Mononuclear cell (primary cell): ENCODE data around the gene CES3. TPM values are rescaled to one million over a fixed set of nuclear protein-coding genes. Genes with fewer than 3 reads are reported as not detected.
"Not testable (repeated sequence)": the region's sequence is repeated elsewhere in the genome, so short reads cannot be mapped to it uniquely, and the experiment has no call there.

Experiments
- H3K27me3 ChIP-seq: 2 replicates; pipeline ENCODE4 v1.6.0; 2011; ENCODE audit warnings: low read length, control low read depth; ENCODE audit not compliant: insufficient read depth
- H3K4me1 ChIP-seq: 2 replicates; pipeline ENCODE4 v1.5.1; 2011; ENCODE audit warnings: mild to moderate bottlenecking, low read length, control low read depth; ENCODE audit not compliant: insufficient read depth
- H3K4me3 ChIP-seq: 2 replicates; pipeline ENCODE4 v1.5.1; 2011; ENCODE audit warnings: mild to moderate bottlenecking, low read length, moderate library complexity
- H3K9me3 ChIP-seq: 2 replicates; pipeline ENCODE4 v1.5.1; 2011; ENCODE audit warnings: low read depth, mild to moderate bottlenecking, control low read depth, low read length
- total RNA-seq: library from RNA; depleted of rRNA; stranded (reverse); fragments of >200 nt; gene quantifications from one replicate; pipeline ENCODE4 v1.2.3, GENCODE V29; 2012

CES3 gene
- total RNA-seq, 1 donor = 0.63 TPM

DNA sequence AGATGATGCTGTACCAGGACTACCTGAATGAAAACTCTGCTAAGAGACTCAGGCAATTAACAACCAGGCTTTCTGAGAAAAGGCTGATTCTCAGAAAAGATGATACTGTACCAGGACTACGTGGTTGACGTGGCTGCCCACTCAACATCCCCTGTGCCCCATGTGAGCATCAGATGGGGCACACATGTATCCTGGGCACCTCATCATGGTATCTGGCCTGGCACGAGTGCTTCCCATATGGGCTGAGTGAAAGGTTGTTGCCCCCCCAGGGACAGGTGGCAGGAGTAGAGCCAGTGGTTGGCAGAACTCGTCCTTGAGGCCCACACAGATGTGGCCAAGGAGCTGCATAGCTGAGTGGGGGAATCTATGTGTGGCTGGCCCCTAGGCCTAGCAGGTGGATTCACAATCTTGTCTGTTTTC is 23.8 kb downstream of the CES3 start:
- Histone ChIP-seq H3K27me3 (no peaks in the 10 kb centered on the region), H3K9me3 (no peaks in the 10 kb centered on the region), H3K4me1 (peaks cover 14% of the 10 kb centered on the region), H3K4me3 (no peak overlapping the region)

DNA sequence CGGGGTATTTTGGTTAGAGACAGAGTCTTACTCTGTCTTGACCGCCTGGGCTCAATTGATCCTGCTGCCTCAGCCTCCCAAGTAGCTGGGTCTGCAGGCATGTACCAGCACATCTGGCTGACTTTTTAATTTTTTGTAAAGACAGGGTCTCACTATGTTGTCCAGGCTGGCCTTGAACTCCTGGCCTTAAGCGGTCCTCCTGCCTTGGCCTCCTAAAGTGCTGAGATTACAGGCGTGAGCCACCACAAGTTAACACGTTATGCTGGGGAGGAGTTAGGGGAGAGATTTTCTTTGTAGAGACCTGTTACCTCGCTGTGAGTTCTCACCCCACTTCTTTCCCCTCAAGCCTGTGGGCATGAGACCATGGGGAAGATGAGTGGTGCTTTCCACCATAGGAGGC is 25.5 kb downstream of the CES3 start:
- Histone ChIP-seq H3K4me1 (peaks cover 14% of the 10 kb centered on the region), H3K9me3 (no peaks in the 10 kb centered on the region), H3K27me3 (no peaks in the 10 kb centered on the region), H3K4me3 (no peak overlapping the region)

DNA sequence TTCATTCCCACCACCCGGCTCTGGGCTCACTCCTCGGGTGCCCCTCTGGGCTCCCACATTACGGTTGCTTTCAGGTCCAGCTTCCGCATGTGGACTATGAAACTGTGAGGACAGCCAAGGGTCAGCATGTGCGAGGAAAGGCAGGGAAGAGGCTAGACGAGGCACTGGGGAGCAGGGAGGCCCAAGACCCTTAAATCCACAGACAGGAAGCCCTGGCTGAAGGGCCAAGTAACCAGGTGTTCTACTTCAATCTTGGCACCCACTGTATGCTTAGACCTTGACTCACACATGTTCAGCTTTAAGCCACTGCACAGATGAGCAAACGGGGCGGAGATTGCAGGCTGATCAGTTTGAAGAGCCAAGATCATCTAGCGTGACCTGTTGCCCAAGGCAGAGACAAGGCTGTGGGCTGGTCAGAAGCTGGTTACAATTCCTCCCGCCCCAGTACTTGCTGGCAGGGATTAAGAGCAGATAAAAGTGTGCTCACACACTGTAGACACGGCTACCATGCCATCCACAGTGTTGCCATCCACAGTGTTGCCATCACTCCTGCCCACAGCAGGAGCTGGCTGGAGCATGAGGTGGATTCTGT is 27.2 kb downstream of the CES3 start, which contains the start of gene CES4A:
CES4A (plus strand) TSS at position 393 of the 592 bp plus-strand sequence; CDS start at position 577, 184 bp downstream.
- Histone ChIP-seq H3K4me1 (peaks cover 14% of the 10 kb centered on the region), H3K4me3 (no peak within 1 kb of the TSS), H3K27me3 (no peaks in the 10 kb centered on the region), H3K9me3 (no peaks in the 10 kb centered on the region)

DNA sequence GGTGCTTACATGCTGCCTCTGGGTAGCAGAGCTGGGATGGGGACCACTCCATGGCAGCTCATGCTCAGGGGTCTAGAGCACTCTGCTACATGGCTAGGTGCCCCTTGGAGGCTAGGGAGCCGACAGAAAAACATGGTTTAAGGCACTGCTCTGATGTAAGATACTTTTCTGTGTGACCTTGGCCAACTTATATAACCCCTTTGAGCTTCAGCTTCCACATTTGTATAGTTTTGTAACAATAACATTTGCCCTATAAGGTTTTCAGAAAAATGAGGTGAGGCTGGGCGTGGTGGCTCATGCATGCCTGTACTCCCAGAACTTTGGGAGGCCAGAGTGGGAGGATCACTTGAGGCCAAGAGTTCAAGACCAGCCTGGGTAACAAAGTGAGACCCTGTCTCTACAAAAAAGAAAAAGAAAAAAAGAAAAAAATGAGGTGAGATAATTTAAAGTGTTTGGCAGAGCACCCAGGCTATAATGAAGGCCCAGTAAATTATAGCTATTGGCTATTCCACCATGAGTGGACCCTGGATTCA is 30.5 kb downstream of the CES3 start:
- H3K9me3 ChIP-seq = no peaks in the 10 kb centered on the region
- no peaks in the 10 kb centered on the region for H3K4me1 ChIP-seq
- no peak overlapping the region for H3K4me3 ChIP-seq
- no peaks in the 10 kb centered on the region for H3K27me3 ChIP-seq

DNA sequence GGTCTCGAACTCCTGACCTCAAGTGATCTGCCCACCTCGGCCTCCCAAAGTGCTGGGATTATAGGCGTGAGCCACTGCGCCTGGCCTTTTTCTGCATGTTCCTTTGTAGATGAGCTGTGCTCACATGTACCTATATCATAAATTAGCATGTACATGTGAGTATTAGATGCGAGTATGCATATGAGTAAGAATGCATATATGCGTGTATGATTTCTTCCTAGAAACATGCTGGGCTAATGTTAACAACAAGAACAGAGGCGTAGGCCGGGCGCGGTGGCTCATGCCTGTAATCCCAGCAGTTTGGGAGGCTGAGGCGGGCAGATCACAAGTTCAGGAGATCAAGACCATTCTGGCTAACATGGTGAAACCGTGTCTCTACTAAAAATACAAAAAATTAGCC is 32.5 kb downstream of the CES3 start:
- H3K9me3 ChIP-seq, H3K27me3 ChIP-seq, H3K4me1 ChIP-seq, H3K4me3 ChIP-seq: not testable (repeated sequence)

DNA sequence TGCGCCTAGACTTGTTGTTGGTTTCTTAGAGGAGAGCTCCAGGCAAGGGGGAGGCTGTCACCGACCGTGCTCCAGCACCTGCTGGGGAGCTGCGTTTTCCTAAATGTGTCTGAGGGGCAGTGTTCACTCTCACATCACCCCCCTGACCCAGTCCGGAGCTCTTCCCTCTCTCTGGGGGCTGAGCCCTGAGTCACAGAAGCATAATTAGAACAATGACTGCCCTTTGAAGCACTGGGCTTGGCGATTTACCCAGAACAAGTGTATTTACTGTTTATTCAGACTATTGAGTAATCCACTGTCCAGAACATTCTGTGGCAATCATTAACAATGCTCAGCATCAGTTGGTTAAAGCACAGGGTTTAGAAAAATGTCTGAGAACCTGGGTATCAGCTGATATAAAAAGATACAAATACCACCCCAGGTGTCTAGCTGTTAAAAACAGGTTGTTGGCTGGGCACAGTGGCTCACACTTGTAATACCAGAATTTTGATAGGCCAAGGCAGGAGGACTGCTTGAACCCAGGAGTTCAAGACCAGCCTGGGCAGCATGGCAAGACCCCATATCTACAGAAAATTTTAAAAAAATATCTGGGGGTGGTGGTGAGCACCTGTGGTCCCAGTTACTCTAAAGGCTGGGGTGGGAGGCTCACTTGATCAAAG is 35.4 kb downstream of the CES3 start:
- Histone ChIP-seq H3K4me1 (peaks cover 8% of the 10 kb centered on the region), H3K9me3 (no peaks in the 10 kb centered on the region), H3K27me3 (no peaks in the 10 kb centered on the region), H3K4me3 (no peak overlapping the region)

DNA sequence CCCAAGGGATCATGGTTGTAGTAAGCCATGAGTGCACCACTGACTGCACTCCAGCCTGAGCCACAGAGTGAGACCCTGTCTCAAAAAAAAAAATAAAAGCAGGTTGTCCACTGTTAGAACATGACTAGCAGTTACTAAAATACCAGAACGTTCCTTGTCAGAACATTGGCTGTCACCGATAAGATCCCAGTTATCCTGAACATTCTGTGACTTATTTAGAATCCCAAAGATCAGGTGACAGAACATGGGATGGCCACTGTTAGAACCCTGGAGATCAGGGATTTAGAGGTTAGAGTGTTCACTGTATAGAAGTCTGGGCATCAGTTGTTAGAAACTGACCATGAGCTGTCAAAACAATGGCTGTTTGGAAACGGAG is 35.9 kb downstream of the CES3 start:
- Histone ChIP-seq H3K27me3 (no peaks in the 10 kb centered on the region), H3K4me3 (no peak overlapping the region), H3K9me3 (no peaks in the 10 kb centered on the region), H3K4me1 (peaks cover 12% of the 10 kb centered on the region)

DNA sequence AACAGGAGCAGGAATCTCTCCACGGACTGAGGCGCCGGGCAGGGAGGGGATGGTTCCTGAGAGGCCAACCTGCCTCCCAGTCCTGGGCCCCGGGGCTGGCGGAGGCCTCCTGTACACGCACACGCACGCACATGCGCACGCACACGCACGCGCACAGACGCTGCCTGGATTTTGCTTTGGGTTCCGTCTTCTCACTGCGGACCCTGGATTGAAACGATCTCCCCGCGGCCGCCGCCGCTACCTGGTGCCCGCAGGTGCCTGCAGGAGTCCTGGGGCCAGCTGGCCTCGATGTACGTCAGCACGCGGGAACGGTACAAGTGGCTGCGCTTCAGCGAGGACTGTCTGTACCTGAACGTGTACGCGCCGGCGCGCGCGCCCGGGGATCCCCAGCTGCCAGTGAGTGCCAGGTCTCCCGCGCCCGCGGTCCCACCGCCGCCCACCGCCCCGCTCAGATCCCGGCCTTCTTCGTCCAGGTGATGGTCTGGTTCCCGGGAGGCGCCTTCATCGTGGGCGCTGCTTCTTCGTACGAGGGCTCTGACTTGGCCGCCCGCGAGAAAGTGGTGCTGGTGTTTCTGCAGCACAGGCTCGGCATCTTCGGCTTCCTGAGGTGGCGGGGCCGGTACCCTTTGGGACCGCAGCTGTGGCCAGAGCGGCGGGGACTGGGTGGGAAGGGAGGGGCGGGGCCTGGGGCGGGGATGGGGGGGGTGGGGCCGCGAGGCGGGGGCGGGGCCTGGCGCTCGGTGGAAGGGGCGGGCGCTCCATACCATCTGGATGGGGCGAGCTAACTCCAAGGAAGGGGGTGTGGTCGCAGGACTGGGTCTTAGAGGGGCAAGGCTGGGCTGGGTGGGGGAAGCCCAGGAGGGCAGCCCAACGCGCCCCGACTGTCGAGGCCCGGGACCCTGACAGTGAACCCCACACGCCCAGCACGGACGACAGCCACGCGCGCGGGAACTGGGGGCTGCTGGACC is 39.6 kb downstream of the CES3 start:
- Histone ChIP-seq H3K4me1 (peaks cover 12% of the 10 kb centered on the region), H3K4me3 (peak overlapping the region; percentile 48), H3K27me3 (no peaks in the 10 kb centered on the region), H3K9me3 (no peaks in the 10 kb centered on the region)

DNA sequence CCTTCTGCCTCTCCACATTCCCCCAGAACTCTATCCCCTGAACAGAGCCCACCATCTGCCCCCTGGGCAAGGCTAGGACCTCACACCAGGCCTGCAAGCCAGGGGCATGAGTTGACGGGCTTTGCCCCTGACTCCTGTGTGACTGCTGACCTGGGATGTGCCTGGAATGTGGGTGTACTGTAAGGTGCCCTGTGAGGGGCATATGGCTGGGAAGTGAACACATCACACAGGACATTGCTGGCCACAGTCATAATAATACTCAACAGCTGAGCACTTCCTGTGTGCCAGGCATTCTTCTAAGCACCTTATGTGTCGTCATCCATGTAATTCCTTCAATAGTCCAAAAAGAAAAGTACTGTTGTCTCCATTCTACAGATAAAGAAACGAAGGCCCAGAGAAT is 40.7 kb downstream of the CES3 start:
- Histone ChIP-seq H3K4me1 (peaks cover 12% of the 10 kb centered on the region), H3K27me3 (no peaks in the 10 kb centered on the region), H3K9me3 (no peaks in the 10 kb centered on the region), H3K4me3 (no peak overlapping the region)

DNA sequence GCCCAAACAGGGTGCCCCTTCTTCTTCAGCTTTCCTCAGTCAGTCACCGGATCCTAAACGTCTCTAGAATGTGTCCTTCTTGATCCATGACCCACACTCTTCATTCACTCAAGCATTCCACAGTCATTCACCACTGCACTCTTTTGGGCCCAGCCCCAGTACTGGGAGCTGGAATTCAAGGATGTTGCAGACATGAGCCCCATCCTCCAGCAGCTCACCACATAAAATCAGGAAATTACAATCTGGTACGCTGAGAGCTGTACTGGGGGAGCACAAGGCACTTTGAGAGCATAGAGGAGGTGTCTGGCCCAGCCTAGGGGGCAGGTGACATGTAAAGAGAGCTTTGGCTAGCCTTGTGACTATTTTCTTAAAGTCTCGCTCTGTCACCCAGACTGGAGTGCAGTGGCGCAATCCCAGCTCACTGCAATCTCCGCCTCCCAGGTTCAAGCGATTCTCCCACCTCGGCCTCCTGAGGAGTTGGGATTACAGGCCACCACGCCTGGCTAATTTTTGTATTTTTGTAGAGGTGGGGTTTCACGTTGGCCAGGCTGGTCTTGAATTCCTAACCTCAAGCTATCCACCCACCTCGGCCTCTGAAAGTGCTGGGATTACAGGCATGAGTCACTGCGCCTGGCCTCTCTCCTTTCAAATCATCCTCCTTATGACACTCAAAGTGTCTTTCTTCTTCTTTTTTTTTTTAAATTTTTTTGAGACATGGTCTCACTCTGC is 46.0 kb downstream of the CES3 start:
- Histone ChIP-seq H3K9me3 (no peaks in the 10 kb centered on the region), H3K27me3 (no peaks in the 10 kb centered on the region), H3K4me1 (no peaks in the 10 kb centered on the region), H3K4me3 (no peak overlapping the region)

DNA sequence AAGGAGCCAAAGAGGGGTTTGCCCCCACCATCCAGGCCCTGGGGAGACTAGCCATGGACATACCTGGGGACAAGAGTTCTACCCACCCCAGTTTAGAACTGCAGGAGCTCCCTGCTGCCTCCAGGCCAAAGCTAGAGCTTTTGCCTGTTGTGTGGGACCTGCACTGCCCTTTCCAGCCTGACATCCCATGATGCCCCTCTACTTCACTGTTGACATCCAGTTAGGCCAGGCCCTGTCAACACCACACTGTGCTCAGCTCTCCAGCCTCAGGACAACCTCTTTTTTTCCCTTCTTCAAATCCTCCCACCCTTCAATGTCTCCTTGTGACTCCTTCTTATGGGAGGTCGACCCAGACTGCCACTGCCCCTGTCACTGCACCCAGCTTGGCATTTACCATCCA is 48.1 kb downstream of the CES3 start:
- H3K27me3 ChIP-seq = peaks cover 11% of the 10 kb centered on the region
- H3K4me3 ChIP-seq = no peak overlapping the region
- H3K4me1 ChIP-seq = peaks cover 11% of the 10 kb centered on the region
- no peaks in the 10 kb centered on the region for H3K9me3 ChIP-seq

DNA sequence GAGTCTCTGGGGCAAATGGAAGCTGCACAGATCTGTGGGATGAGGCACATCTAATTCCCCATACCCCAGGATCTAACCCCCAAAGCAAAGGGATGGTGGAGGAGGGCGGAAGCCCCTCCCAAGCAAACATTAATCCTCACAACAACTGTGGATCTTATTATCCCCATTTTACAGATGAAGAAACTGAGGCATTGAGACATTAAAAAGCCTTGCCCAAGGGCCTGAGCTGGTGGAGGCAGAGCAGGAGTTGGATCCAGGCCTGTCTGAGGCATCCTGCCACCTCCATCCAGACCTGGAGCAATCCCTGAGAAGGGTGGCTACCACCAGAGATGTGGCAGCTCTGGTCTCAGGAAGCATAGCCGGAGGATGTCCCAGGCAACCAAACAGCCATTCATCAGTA is 50.2 kb downstream of the CES3 start:
- H3K4me3 ChIP-seq = no peak overlapping the region
- no peaks in the 10 kb centered on the region for H3K9me3 ChIP-seq
- H3K4me1 ChIP-seq = peaks cover 16% of the 10 kb centered on the region
- H3K27me3 ChIP-seq = peaks cover 23% of the 10 kb centered on the region

DNA sequence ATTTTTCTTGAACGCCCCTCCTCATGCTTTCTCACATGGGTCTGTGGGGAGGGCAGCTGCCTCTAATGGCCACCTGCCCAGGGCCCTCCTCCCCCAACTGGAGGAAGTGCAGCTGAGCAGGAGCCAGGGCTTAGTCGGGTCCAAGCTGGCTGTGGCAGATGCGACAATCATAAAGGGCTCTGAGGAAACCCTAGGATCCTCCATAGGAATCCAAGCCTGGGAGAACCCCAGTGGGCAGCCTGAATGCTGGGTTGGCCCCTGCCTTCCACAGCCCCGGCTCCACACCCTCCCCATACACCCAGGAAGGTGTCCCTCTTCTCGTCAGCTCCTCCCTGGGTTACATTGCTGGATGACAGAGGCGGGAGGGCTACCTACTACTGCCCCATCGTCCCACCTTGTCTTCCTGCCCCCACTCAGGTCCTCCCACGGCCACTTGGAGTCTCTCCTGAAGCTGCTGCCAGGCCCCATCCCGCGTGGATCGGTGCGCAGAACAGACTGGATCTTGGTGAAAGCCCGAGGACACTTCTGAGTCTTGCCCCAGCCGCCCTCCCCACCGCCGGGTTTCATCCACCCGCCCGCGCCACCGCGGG is 52.3 kb downstream of the CES3 start:
- H3K4me1 ChIP-seq = peaks cover 16% of the 10 kb centered on the region
- H3K4me3 ChIP-seq = peak overlapping the region; percentile 22
- peaks cover 23% of the 10 kb centered on the region for H3K27me3 ChIP-seq
- no peaks in the 10 kb centered on the region for H3K9me3 ChIP-seq
